NK-92 treated with Interleukin-12 subunit alpha and Interleukin-12 subunit beta, amount 100 ng/mL, for 24 hours (cell line): Measurements from ENCODE around the gene LBX1.
"Not testable (repeated sequence)": the region's sequence is repeated elsewhere in the genome, so short reads cannot be mapped to it uniquely, and the experiment has no call there.

Source experiments
- DNase-seq: peaks from one replicate; lab custom pipeline; 2025; lab: John Stamatoyannopoulos, UW

Gene LBX1

GRCh38 chr10:101208543-101208942 lies 20.7 kb downstream of the LBX1 start:
- no peak for DNase-seq

GRCh38 chr10:101207026-101207425 lies 22.2 kb downstream of the LBX1 start:
- no peak for DNase-seq

GRCh38 chr10:101202667-101203066 lies 26.6 kb downstream of the LBX1 start:
- not testable (repeated sequence) for DNase-seq

- not testable (repeated sequence) for DNase-seq
Measured at GRCh38 chr10:101198326-101198977, 30.8 kb downstream of the LBX1 start.

GRCh38 chr10:101195921-101196320 lies 33.3 kb downstream of the LBX1 start:
- DNase-seq, result no peak

- DNase-seq, result no peak
Measured at GRCh38 chr10:101189461-101190401, 39.5 kb downstream of the LBX1 start.

GRCh38 chr10:101188942-101189341 lies 40.3 kb downstream of the LBX1 start:
- DNase-seq, result no peak

- DNase-seq, result no peak
Measured at GRCh38 chr10:101183458-101184183, 45.6 kb downstream of the LBX1 start.

GRCh38 chr10:101182936-101183335 lies 46.3 kb downstream of the LBX1 start:
- DNase-seq, result no peak
